Gastroesophageal sphincter (tissue), 3 donors: ENCODE measurements around the gene CELA3A.
"Not testable (repeated sequence)": the region's sequence is repeated elsewhere in the genome, so short reads cannot be mapped to it uniquely, and the experiment has no call there.

Experiments
- CTCF ChIP-seq, 4 experiments: fragments of 200-600 bp in 2 of 4; fragments of 450-650 bp in 2 of 4; sonication (generic) in 1 of 4; IDR thresholded peaks; one replicate each; pipeline ENCODE4 v1.5.1; 2017 to 2019; ENCODE audit warnings: antibody characterized with exemption in 4 of 4, mild to moderate bottlenecking in 2 of 4, moderate library complexity in 2 of 4
- POLR2A ChIP-seq, 2 donors: fragments of 450-650 bp; IDR thresholded peaks; one replicate each; pipeline ENCODE4 v1.6.1; 2017; ENCODE audit warnings: antibody characterized with exemption in 2 of 2, mild to moderate bottlenecking in 2 of 2, moderate library complexity in 1 of 2
- POLR2AphosphoS5 ChIP-seq: sonication (generic); formaldehyde crosslinking; IDR thresholded peaks from one replicate; pipeline ENCODE4 v1.6.1; 2017; ENCODE audit warnings: antibody characterized with exemption

- not testable (repeated sequence) for TF ChIP-seq CTCF (IDR thresholded peaks at IDR 0.05); POLR2A (IDR thresholded peaks at IDR 0.05); POLR2AphosphoS5
These were observed 19.3 kb upstream of the CELA3A start for GRCh38 chr1:21982122-21982521.
